GM18505 (cell line): ENCODE measurements around the gene PXDN.

Source experiments
- ATAC-seq: cut with Tn5 transposase; IDR thresholded peaks from one replicate; pipeline ENCODE4 v1.9.1; 2021; ENCODE audit not compliant: unreplicated experiment
- POLR2A ChIP-seq: IDR thresholded peaks from 4 replicates; pipeline ENCODE4 v1.6.1; 2011; ENCODE audit warnings: borderline replicate concordance; ENCODE audit not compliant: insufficient read depth, insufficient read length; ENCODE audit errors: extremely low read depth

PXDN gene

GRCh38 chr2:1673160-1673944 is 71.0 kb downstream of the PXDN start:
- no peak for TF ChIP-seq POLR2A
- ATAC-seq = no peak

- no peak for TF ChIP-seq POLR2A
- no peak for ATAC-seq
Measured at GRCh38 chr2:1672738-1673137, 71.6 kb downstream of the PXDN start.

- ATAC-seq = no peak
- no peak for TF ChIP-seq POLR2A
Measured at GRCh38 chr2:1671916-1672315, 72.4 kb downstream of the PXDN start.

- ATAC-seq = no peak
- TF ChIP-seq POLR2A = no peak
Measured at GRCh38 chr2:1670636-1671035, 73.7 kb downstream of the PXDN start.

- no peak for ATAC-seq
- TF ChIP-seq POLR2A = no peak
Measured at GRCh38 chr2:1665761-1666505, 78.4 kb downstream of the PXDN start.

GRCh38 chr2:1664698-1665097 is 79.6 kb downstream of the PXDN start:
- no peak for ATAC-seq
- TF ChIP-seq POLR2A = no peak

GRCh38 chr2:1664076-1664605 is 80.2 kb downstream of the PXDN start:
- ATAC-seq = no peak
- no peak for TF ChIP-seq POLR2A

- ATAC-seq = no peak
- TF ChIP-seq POLR2A = no peak
Measured at GRCh38 chr2:1663621-1664020, 80.7 kb downstream of the PXDN start.

GRCh38 chr2:1662606-1663180 is 81.6 kb downstream of the PXDN start:
- TF ChIP-seq POLR2A = no peak
- no peak for ATAC-seq

- TF ChIP-seq POLR2A = no peak
- no peak for ATAC-seq
Measured at GRCh38 chr2:1661891-1662605, 82.3 kb downstream of the PXDN start.

GRCh38 chr2:1660656-1661640 is 83.4 kb downstream of the PXDN start:
- no peak for ATAC-seq
- TF ChIP-seq POLR2A = no peak
